RWPE1 (cell line): ENCODE data around the gene ICAM2.
A peak's percentile ranks its signal among the peaks of the same experiment; 100 is the strongest.

ENCODE experiments used
- CTCF ChIA-PET: fragments of 350-600 bp; sonication (Branson Sonifier 250); formaldehyde crosslinking; extraction: SDS; loops from one replicate; lab custom pipeline; 2021; lab: Yijun Ruan, JAX
- POLR2A ChIA-PET: fragments of 400-600 bp; formaldehyde crosslinking; extraction: SDS; loops from one replicate; lab custom pipeline; 2020; ENCODE audit warnings: antibody characterized with exemption; ENCODE audit not compliant: low non-redundant PET; lab: Yijun Ruan, JAX
- DNase-seq: peaks from one replicate; pipeline ENCODE4 v3.0.0; 2012; ENCODE audit warnings: low spot score
- H3K27ac ChIP-seq: fragments of 450-650 bp; 2 replicates; pipeline ENCODE4 v1.5.1; 2017
- CTCF ChIP-seq: fragments of 450-650 bp; conservative IDR thresholded peaks from 2 replicates; pipeline ENCODE4 v1.5.1; 2017; ENCODE audit warnings: low read depth, mild to moderate bottlenecking

ICAM2 gene

GRCh38 chr17:63973930-63974593 is 46.4 kb downstream of the ICAM2 start:
- ChIA-PET CTCF (no interaction called here), POLR2A (no interaction called here)
- DNase-seq = peak; percentile 47
- H3K27ac ChIP-seq = peak overlapping the region; percentile 72
- TF ChIP-seq CTCF = no peak

DNA sequence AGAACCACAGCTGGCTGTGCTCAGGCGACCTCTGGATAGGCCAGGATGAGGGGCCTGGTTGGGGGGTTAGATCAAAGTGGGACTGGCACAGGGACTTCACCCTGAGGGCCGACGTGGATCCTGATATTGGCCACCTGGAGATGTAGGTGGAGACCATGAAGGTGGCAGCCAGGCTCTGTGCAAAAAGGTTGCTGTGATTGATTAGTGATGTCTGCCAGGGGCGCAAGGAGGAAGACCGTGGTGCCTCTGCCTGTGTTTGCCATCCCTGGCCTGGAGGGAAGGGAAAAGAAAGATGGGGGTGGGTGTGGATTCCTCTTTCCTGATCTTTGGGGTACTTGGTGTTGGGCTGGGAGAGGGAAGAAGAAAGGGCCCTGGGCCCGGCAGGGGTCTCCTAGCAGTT is 47.2 kb downstream of the ICAM2 start:
- no peak for TF ChIP-seq CTCF
- ChIA-PET POLR2A (no interaction called here), CTCF (interaction anchor here (0.7 kb wide), 1 partner anchor 69 kb away, joined by 6 read pairs; no protein-coding TSS in a partner anchor)
- H3K27ac ChIP-seq = no peak overlapping the region
- DNase-seq = no peak

DNA sequence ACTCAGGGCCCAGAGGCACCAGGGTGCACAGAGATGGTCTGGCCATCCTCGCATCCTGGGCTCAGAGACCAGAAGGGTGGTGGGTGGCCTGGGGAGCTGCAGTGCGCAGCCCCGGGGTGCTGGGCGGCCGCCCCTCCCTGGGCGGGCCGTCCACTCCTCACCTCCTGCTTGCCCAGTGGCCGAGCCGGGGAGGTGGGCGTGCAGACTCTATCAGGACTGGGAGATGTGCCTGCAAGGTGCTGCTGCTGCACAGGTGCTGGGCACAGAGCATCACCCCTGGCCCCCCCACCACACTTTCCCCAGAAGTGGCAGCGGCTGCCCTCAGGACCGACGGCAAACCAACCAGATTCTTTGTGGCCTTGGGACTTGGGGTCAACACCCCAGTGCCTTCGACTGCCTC is 47.6 kb downstream of the ICAM2 start, which contains the start of gene SCN4A:
Gene SCN4A, minus strand, starts transcription at position 123 of the 400 bp plus-strand sequence. Its CDS starts 77 bp downstream, at position 46.
- H3K27ac ChIP-seq = peak within 1 kb of the TSS; percentile 72
- TF ChIP-seq CTCF = no peak
- ChIA-PET POLR2A (no interaction called here), CTCF (interaction anchor here (0.7 kb wide), 1 partner anchor 68 kb away, joined by 6 read pairs; no protein-coding TSS in a partner anchor)
- no peak for DNase-seq

DNA sequence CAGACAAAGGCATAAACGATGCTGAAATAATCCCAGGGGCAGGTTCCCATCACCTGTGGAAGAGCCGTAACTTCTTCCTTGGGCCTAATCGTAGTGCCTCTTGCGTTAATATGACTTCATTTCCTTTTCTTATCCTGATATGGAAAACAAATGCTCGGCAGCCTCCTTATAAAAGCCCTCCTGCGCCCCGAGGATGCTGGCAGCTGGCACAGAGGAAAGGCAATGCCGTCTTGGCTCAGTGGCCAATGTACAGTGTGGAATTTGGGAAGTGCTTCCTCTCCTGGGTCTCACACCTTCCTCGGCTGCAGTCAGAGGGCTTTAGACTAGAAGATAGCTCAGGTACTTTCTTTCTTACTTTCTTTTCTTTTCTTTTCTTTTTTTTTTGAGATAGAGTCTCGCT is 51.2 kb downstream of the ICAM2 start:
- no peak for TF ChIP-seq CTCF
- ChIA-PET POLR2A (no interaction called here), CTCF (no interaction called here)
- no peak for DNase-seq
- H3K27ac ChIP-seq = no peak overlapping the region

DNA sequence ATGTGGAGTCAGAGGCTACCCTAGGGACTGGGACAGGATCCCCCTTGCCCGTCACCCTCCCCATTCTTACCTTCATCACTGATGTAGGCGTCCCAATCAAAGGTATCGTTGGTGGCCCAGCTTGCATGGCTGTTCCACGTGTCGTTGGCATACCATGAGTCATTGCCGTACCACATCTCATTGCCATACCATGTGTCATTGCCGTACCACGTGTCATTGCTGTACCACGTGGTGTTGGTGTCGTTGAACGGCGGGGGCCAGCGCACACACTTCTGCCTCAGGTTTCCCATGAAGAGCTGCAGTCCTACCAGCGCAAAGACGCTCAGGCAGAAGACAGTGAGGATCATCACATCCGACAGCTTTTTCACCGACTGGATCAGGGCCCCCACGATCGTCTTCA is 52.5 kb downstream of the ICAM2 start:
- ChIA-PET POLR2A (no interaction called here), CTCF (interaction anchor here (0.5 to 0.7 kb wide), 2 partner anchors 15 to 17 kb away, joined by 4 to 9 read pairs; no protein-coding TSS in a partner anchor)
- TF ChIP-seq CTCF = no peak
- H3K27ac ChIP-seq = no peak overlapping the region
- DNase-seq = no peak

DNA sequence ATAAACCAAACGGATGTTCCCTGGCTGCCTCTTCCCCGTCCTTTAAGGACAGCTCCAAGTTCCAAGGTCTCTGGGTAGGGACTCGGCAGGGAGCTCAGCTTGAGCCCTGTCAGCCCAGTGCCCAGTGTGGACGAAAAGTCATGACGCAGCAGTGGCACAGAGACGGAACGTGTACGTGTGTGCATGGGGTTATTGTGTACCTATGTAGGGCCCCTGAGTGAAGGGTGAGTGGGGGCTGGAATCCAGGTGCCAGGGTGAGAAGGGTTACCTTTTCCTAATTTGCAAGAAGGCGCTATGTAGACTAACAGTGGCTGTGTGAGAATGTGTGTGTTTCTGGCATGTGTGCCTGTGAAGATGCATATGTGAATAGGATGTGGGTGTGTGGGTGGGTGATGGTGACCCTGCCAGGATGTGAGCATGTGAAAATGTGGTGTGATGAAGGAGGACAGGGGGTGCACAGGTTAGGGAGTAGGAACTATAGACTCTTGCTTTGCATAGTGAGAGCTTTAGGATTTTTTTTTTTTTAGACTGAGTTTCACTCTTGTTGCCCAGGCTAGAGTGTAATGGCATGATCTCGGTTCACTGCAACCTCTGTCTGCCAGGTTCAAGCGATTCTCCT is 53.7 kb downstream of the ICAM2 start:
- CTCF ChIA-PET = no interaction called here
- no peak for DNase-seq
- POLR2A ChIA-PET = no interaction called here
- no peak for TF ChIP-seq CTCF
- no peak overlapping the region for H3K27ac ChIP-seq
